ENCODE measurements around the gene DNAH2. TPM values are rescaled to one million over a fixed set of nuclear protein-coding genes. Genes with fewer than 3 reads are reported as not detected.

DNAH2 gene
- total RNA-seq, 1 experiment from 2014 or later: 2.0 TPM

GRCh38 chr17:7842380-7843256, 125.1 kb downstream of the DNAH2 start:
- ATAC-seq: peak; percentile 1
- DNase-seq (ENCODE audit: low read depth, low spot score): no peak
- peak overlapping the region; percentile 97 for H3K27ac ChIP-seq (ENCODE audit: low read depth, low read length)
- no peaks in the 10 kb centered on the region for H3K9me2 ChIP-seq (ENCODE audit: insufficient read depth)
- CTCF ChIA-PET: interaction anchor here (0.6 to 2.5 kb wide), 4 partner anchors 17 to 439 kb away, joined by 3 to 8 read pairs (median 4); partner anchors contain the start of gene TMEM256
- no peaks in the 10 kb centered on the region for H4K20me1 ChIP-seq (ENCODE audit: insufficient read depth)
- peak overlapping the region; percentile 92 to 94 for H3K4me3 ChIP-seq (replicated peaks in 1 of 2; ENCODE audit: low read depth in 1 of 2, low read length in 2 of 2)
- intact Hi-C loops (cut with micrococcal nuclease): loop anchor here (1.0 to 5.0 kb wide), 2 partner anchors 7 to 100 kb away; no protein-coding TSS in a partner anchor
- no peaks in the 10 kb centered on the region for H3K9me3 ChIP-seq (ENCODE audit: control insufficient read depth in 1 of 2, insufficient read depth in 1 of 2, low read depth in 1 of 2, low read length in 2 of 2)
- peak; percentile 49 for TF ChIP-seq POLR2AphosphoS5 (IDR thresholded peaks at IDR 0.05; ENCODE audit: low read depth, low read length)
- TF ChIP-seq JUND (IDR thresholded peaks at IDR 0.05): no peak
- peak; percentile 6 for TF ChIP-seq ZBTB33 (IDR thresholded peaks at IDR 0.05; ENCODE audit: extremely low read depth, insufficient replicate concordance, low read length)
- no peak for TF ChIP-seq ATF3 (IDR thresholded peaks at IDR 0.05)
- peak overlapping the region; percentile 99 for H3K4me2 ChIP-seq (ENCODE audit: low read length)
- no peak overlapping the region for H2AFZ ChIP-seq (ENCODE audit: low read depth, low read length, poor library complexity, severe bottlenecking)
- peak overlapping the region; percentile 99 for H3K9ac ChIP-seq (ENCODE audit: low read length)
- peaks cover 61% of the 10 kb centered on the region for H3K79me2 ChIP-seq (ENCODE audit: insufficient read depth, low read length)
- peaks cover 0 to 12% of the 10 kb centered on the region in 2 experiments; a peak in 3 of 4 replicates for H3K36me3 ChIP-seq (ENCODE audit: control insufficient read depth in 1 of 2, insufficient read depth in 2 of 2, low read length in 2 of 2)
- POLR2A ChIA-PET: interaction anchor here (0.8 to 3.7 kb wide), 7 partner anchors 8 to 156 kb away, joined by 3 to 45 read pairs (median 7); partner anchors contain the start of genes CYB5D1, KDM6B, NAA38 and TP53
- BruUV-seq (replicated peaks): TSS peak; percentile 7
- H3K27me3 ChIP-seq (ENCODE audit: insufficient read depth, low read length): no peaks in the 10 kb centered on the region
- H3K4me1 ChIP-seq (ENCODE audit: control insufficient read depth in 1 of 2, insufficient read depth in 2 of 2, low read length in 2 of 2): peaks cover 37 to 51% of the 10 kb centered on the region in 2 experiments
- RAD21 ChIA-PET (ENCODE audit: low non-redundant PET in 1 of 2, low total read pairs in 2 of 2, uncharacterized antibody in 2 of 2, unreplicated experiment in 2 of 2): interaction anchor here in 1 of 2 experiments (1.9 kb wide), 1 partner anchor 17 kb away, joined by 4 read pairs; no protein-coding TSS in a partner anchor
